K562 (cell line): ENCODE results near the gene HES3. TPM values are rescaled to one million over a fixed set of nuclear protein-coding genes. Genes with fewer than 3 reads are reported as not detected.

Experiments used
- CCNT2 ChIP-seq: IDR thresholded peaks from 2 replicates; pipeline ENCODE4 v1.6.1; 2011; ENCODE audit warnings: borderline replicate concordance, low read depth, mild to moderate bottlenecking, moderate library complexity, mixed read lengths, low read length; ENCODE audit not compliant: insufficient read length; ENCODE audit errors: extremely low read depth
- MTF1 ChIP-seq: fragments of 250-450 bp; sonication (Bioruptor Pico); IDR thresholded peaks from 2 replicates; pipeline ENCODE4 v1.9.0; 2021; ENCODE audit warnings: moderate library complexity, mild to moderate bottlenecking, inconsistent platforms, borderline replicate concordance
- polyA plus RNA-seq, 8 experiments: library from polyadenylated mRNA; depleted of rRNA in 4 of 8; stranded (reverse) in 5 of 8; unstranded in 3 of 8; fragments of >200 nt; fragmentation: Nextera tagmentation in 2 of 8; fragmentation: Illumina TruSeq in 1 of 8; extraction: Ambion mirVana in 2 of 8; extraction: Trizol in 1 of 8; gene quantifications; 2 replicates each; pipeline versions ENCODE4 v1.2.1 to v1.2.3, GENCODE V29; 2011 to 2014; ENCODE audit warnings: inconsistent platforms in 1 of 8, missing spikeins in 1 of 8
- total RNA-seq, 7 experiments: library from RNA; depleted of rRNA in 6 of 7; stranded (reverse); fragments of >200 nt in 6 of 7; fragmentation: Illumina TruSeq in 2 of 7; extraction: Trizol in 2 of 7; gene quantifications; 2 replicates each; pipeline versions ENCODE4 v1.2.1 to v1.2.3, GENCODE V29; 2011 to 2021; ENCODE audit warnings: low replicate concordance in 1 of 7
- TF ChIP-seq, protein P1 (sequence below), 2 experiments: fragments of 250-450 bp in 1 of 2; fragments of 450-650 bp in 1 of 2; sonication (Bioruptor Pico) in 1 of 2; IDR thresholded peaks; 2 replicates each; pipeline versions ENCODE4 v1.6.1 to v1.8.0; 2016 to 2021; ENCODE audit warnings: mild to moderate bottlenecking in 2 of 2, moderate library complexity in 2 of 2, missing compliant biosample characterization in 1 of 2, missing genetic modification characterization in 1 of 2
- TF ChIP-seq, protein P2 (sequence below), 2 experiments: IDR thresholded peaks in 1 of 2; conservative IDR thresholded peaks in 1 of 2; 2 replicates each; pipeline ENCODE4 v1.6.1; 2016; ENCODE audit warnings: low read depth in 2 of 2, mild to moderate bottlenecking in 1 of 2, missing compliant biosample characterization in 1 of 2, missing genetic modification characterization in 1 of 2, moderate library complexity in 1 of 2
- TF ChIP-seq, protein P3 (sequence below): sonication (generic); formaldehyde crosslinking; IDR thresholded peaks from 2 replicates; pipeline ENCODE4 v1.8.0; 2023; ENCODE audit warnings: missing genetic modification reagents, mild to moderate bottlenecking, borderline replicate concordance

Gene HES3
- total and polyA plus RNA-seq, 9 of the 15 experiments (the other 6 are each of a cell fraction or from before 2014, with no cell fraction given): not detected

DNA sequence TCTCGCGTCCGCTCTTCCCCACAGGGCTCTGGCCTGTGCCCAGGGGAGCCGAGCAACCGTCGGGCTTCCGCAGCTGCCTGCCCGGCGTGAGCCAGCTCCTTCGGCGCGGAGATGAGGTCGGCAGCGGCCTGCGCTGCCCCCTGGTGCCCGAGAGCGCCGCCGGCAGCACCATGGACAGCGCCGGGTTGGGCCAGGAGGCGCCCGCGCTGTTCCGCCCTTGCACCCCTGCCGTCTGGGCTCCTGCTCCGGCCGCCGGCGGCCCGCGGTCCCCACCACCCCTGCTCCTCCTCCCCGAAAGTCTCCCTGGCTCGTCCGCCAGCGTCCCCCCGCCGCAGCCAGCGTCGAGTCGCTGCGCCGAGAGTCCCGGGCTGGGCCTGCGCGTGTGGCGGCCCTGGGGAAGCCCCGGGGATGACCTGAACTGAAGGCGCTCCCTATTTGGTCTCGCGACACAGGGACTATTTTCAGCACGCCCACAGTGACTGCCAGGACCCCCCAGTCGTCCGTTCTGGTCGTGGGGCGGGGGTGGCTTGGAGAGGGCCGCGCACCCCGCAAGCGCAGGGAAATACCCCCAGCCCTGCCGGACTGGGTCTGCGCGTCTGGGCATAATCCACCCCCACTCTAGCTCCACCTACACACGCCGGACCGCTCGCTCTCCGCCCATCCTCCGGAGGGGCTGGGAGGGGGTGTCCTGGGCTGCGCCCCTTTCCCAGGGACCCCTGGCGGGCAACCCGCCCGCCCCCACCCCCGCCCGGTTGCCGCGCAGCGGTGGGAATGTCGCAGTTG lies 1.3 kb downstream of the HES3 start (continued):
- TF ChIP-seq, protein P1, sequence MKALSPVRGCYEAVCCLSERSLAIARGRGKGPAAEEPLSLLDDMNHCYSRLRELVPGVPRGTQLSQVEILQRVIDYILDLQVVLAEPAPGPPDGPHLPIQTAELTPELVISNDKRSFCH (CRISPR knock-in tag; IDR thresholded peaks at IDR 0.05): no peak
- TF ChIP-seq, protein P1 (tag; IDR thresholded peaks at IDR 0.05): peak; percentile 64; the same call in 1 of the 2 replicates
- TF ChIP-seq CCNT2 (peak; percentile 69), MTF1 (CRISPR knock-in tag) (no peak)
- TF ChIP-seq, protein P2, sequence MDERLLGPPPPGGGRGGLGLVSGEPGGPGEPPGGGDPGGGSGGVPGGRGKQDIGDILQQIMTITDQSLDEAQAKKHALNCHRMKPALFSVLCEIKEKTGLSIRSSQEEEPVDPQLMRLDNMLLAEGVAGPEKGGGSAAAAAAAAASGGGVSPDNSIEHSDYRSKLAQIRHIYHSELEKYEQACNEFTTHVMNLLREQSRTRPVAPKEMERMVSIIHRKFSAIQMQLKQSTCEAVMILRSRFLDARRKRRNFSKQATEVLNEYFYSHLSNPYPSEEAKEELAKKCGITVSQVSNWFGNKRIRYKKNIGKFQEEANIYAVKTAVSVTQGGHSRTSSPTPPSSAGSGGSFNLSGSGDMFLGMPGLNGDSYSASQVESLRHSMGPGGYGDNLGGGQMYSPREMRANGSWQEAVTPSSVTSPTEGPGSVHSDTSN (CRISPR knock-in tag; IDR thresholded peaks at IDR 0.05; ENCODE audit: low read depth): peak; percentile 40; the same call in 1 of the 2 replicates
- TF ChIP-seq, protein P2 (tag; conservative IDR thresholded peaks at IDR 0.05; ENCODE audit: low read depth): no peak
- TF ChIP-seq, protein P3, sequence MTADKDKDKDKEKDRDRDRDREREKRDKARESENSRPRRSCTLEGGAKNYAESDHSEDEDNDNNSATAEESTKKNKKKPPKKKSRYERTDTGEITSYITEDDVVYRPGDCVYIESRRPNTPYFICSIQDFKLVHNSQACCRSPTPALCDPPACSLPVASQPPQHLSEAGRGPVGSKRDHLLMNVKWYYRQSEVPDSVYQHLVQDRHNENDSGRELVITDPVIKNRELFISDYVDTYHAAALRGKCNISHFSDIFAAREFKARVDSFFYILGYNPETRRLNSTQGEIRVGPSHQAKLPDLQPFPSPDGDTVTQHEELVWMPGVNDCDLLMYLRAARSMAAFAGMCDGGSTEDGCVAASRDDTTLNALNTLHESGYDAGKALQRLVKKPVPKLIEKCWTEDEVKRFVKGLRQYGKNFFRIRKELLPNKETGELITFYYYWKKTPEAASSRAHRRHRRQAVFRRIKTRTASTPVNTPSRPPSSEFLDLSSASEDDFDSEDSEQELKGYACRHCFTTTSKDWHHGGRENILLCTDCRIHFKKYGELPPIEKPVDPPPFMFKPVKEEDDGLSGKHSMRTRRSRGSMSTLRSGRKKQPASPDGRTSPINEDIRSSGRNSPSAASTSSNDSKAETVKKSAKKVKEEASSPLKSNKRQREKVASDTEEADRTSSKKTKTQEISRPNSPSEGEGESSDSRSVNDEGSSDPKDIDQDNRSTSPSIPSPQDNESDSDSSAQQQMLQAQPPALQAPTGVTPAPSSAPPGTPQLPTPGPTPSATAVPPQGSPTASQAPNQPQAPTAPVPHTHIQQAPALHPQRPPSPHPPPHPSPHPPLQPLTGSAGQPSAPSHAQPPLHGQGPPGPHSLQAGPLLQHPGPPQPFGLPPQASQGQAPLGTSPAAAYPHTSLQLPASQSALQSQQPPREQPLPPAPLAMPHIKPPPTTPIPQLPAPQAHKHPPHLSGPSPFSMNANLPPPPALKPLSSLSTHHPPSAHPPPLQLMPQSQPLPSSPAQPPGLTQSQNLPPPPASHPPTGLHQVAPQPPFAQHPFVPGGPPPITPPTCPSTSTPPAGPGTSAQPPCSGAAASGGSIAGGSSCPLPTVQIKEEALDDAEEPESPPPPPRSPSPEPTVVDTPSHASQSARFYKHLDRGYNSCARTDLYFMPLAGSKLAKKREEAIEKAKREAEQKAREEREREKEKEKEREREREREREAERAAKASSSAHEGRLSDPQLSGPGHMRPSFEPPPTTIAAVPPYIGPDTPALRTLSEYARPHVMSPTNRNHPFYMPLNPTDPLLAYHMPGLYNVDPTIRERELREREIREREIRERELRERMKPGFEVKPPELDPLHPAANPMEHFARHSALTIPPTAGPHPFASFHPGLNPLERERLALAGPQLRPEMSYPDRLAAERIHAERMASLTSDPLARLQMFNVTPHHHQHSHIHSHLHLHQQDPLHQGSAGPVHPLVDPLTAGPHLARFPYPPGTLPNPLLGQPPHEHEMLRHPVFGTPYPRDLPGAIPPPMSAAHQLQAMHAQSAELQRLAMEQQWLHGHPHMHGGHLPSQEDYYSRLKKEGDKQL: peak; percentile 96
